H9 (cell line): ENCODE results near the gene GXYLT2. TPM values are rescaled to one million over a fixed set of nuclear protein-coding genes. Genes with fewer than 3 reads are reported as not detected.

Experiments used
- DNase-seq: peaks from one replicate; pipeline ENCODE4 v3.0.0-alpha.2; 2017
- H2AFZ ChIP-seq: one replicate; pipeline ENCODE4 v1.6.1; 2013; ENCODE audit warnings: mild to moderate bottlenecking, low read length, control low read depth, moderate library complexity
- H2AK5ac ChIP-seq: 2 replicates; pipeline ENCODE4 v1.6.1; 2013; ENCODE audit warnings: low read length, control low read depth, mixed read lengths; ENCODE audit not compliant: insufficient read length
- H2BK120ac ChIP-seq: one replicate; pipeline ENCODE4 v1.6.1; 2013; ENCODE audit warnings: low read depth, mild to moderate bottlenecking, low read length, control low read depth, inconsistent platforms; ENCODE audit not compliant: poor library complexity, severe bottlenecking
- H2BK12ac ChIP-seq: 2 replicates; pipeline ENCODE4 v1.6.1; 2013; ENCODE audit warnings: low read length, control low read depth, mixed read lengths, low read depth; ENCODE audit not compliant: insufficient read length
- H2BK15ac ChIP-seq: 2 replicates; pipeline ENCODE4 v1.6.1; 2013; ENCODE audit warnings: low read depth, low read length, control low read depth
- H2BK20ac ChIP-seq: one replicate; pipeline ENCODE4 v1.6.1; 2013; ENCODE audit warnings: low read depth, mild to moderate bottlenecking, low read length, control low read depth, inconsistent platforms; ENCODE audit not compliant: poor library complexity, severe bottlenecking
- H2BK5ac ChIP-seq: 2 replicates; pipeline ENCODE4 v1.6.1; 2013; ENCODE audit warnings: low read length, control low read depth, mixed read lengths; ENCODE audit not compliant: insufficient read length
- H3K14ac ChIP-seq: 2 replicates; pipeline ENCODE4 v1.6.1; 2013; ENCODE audit warnings: low read length, control low read depth; ENCODE audit not compliant: insufficient read depth
- H3K18ac ChIP-seq: 2 replicates; pipeline ENCODE4 v1.6.1; 2013; ENCODE audit warnings: low read depth, mild to moderate bottlenecking, mixed read lengths, low read length, control low read depth; ENCODE audit not compliant: insufficient read length
- H3K23ac ChIP-seq: 2 replicates; pipeline ENCODE4 v1.6.1; 2013; ENCODE audit warnings: low read length, control low read depth, mixed read lengths, low read depth; ENCODE audit not compliant: insufficient read length
- H3K23me2 ChIP-seq: 2 replicates; pipeline ENCODE4 v1.6.1; 2013; ENCODE audit warnings: low read depth, mild to moderate bottlenecking, mixed read lengths, low read length, control low read depth; ENCODE audit not compliant: insufficient read length, poor library complexity, severe bottlenecking
- H3K27ac ChIP-seq: 2 replicates; pipeline ENCODE4 v1.5.1; 2013; ENCODE audit warnings: low read length, control low read depth, mixed read lengths, low read depth; ENCODE audit not compliant: insufficient read length
- H3K27me3 ChIP-seq: 2 replicates; pipeline ENCODE4 v1.6.1; 2013; ENCODE audit warnings: low read length, control low read depth, inconsistent platforms; ENCODE audit not compliant: insufficient read depth
- H3K4ac ChIP-seq: 2 replicates; pipeline ENCODE4 v1.6.1; 2013; ENCODE audit warnings: low read depth, mild to moderate bottlenecking, control low read depth, inconsistent platforms, low read length, moderate library complexity
- H3K4me1 ChIP-seq: 2 replicates; pipeline ENCODE4 v1.6.1; 2013; ENCODE audit warnings: low read length, control low read depth, inconsistent platforms; ENCODE audit not compliant: insufficient read depth
- H3K4me2 ChIP-seq: 2 replicates; pipeline ENCODE4 v1.6.1; 2013; ENCODE audit warnings: low read length, control low read depth, mixed read lengths; ENCODE audit not compliant: insufficient read length, insufficient read depth
- H3K56ac ChIP-seq: 2 replicates; pipeline ENCODE4 v1.6.1; 2013; ENCODE audit warnings: low read depth, mild to moderate bottlenecking, mixed read lengths, low read length, control low read depth; ENCODE audit not compliant: insufficient read length
- H3K79me1 ChIP-seq: 2 replicates; pipeline ENCODE4 v1.6.1; 2013; ENCODE audit warnings: low read depth, mild to moderate bottlenecking, moderate library complexity, low read length, control low read depth, inconsistent platforms; ENCODE audit not compliant: insufficient read depth, poor library complexity, severe bottlenecking
- H3K79me2 ChIP-seq: 2 replicates; pipeline ENCODE4 v1.6.1; 2013; ENCODE audit warnings: low read length, control low read depth, inconsistent platforms; ENCODE audit not compliant: insufficient read depth
- H3K9ac ChIP-seq: 2 replicates; pipeline ENCODE4 v1.6.1; 2013; ENCODE audit warnings: low read length, control low read depth, mixed read lengths; ENCODE audit not compliant: insufficient read length; ENCODE audit errors: extremely low read depth
- H3K9me3 ChIP-seq: one replicate; pipeline ENCODE4 v1.6.1; 2013; ENCODE audit warnings: low read depth, low read length, inconsistent platforms; ENCODE audit not compliant: control insufficient read depth
- H3T11ph ChIP-seq: one replicate; pipeline ENCODE4 v1.6.1; 2013; ENCODE audit warnings: mild to moderate bottlenecking, low read length, control low read depth, inconsistent platforms
- H4K20me1 ChIP-seq: one replicate; pipeline ENCODE4 v1.6.1; 2013; ENCODE audit not compliant: control insufficient read depth, insufficient read length, insufficient read depth
- H4K5ac ChIP-seq: 2 replicates; pipeline ENCODE4 v1.6.1; 2013; ENCODE audit warnings: low read depth, mild to moderate bottlenecking, mixed read lengths, low read length, control low read depth; ENCODE audit not compliant: insufficient read length
- H4K8ac ChIP-seq: replicated peaks from 2 replicates; pipeline ENCODE4 v1.6.1; 2013; ENCODE audit warnings: low read length, control low read depth, mixed read lengths, low read depth; ENCODE audit not compliant: insufficient read length
- H4K91ac ChIP-seq: 2 replicates; pipeline ENCODE4 v1.6.1; 2013; ENCODE audit warnings: low read depth, mild to moderate bottlenecking, moderate library complexity, mixed read lengths, low read length, control low read depth; ENCODE audit not compliant: insufficient read length
- H3K27ac Mint-ChIP-seq, 3 experiments: 2 replicates in 2 of 3; 3 replicates in 1 of 3; pipeline ENCODE4 v1.8.0; 2020 to 2021; ENCODE audit warnings: mixed read lengths in 3 of 3, mild to moderate bottlenecking in 1 of 3, moderate library complexity in 1 of 3
- H3K27me3 Mint-ChIP-seq: 2 replicates; pipeline ENCODE4 v1.8.0; 2021; ENCODE audit warnings: low read depth, mild to moderate bottlenecking, moderate library complexity, mixed read lengths
- H3K36me3 Mint-ChIP-seq, 3 experiments: 2 replicates in 2 of 3; 3 replicates in 1 of 3; pipeline ENCODE4 v1.8.0; 2020 to 2021; ENCODE audit warnings: low read depth in 3 of 3, mixed read lengths in 3 of 3; ENCODE audit not compliant: insufficient read depth in 1 of 3
- H3K4me1 Mint-ChIP-seq, 2 experiments: 2 replicates each; pipeline ENCODE4 v1.8.0; 2020; ENCODE audit warnings: mixed read lengths in 2 of 2
- H3K4me3 Mint-ChIP-seq, 2 experiments: 2 replicates in 1 of 2; 3 replicates in 1 of 2; pipeline ENCODE4 v1.8.0; 2020 to 2021; ENCODE audit warnings: mild to moderate bottlenecking in 2 of 2, mixed read lengths in 2 of 2, moderate library complexity in 1 of 2
- H3K9me3 Mint-ChIP-seq, 2 experiments: 2 replicates in 1 of 2; 3 replicates in 1 of 2; pipeline ENCODE4 v1.8.0; 2020; ENCODE audit warnings: mild to moderate bottlenecking in 2 of 2, mixed read lengths in 2 of 2, moderate library complexity in 1 of 2
- WGBS: extraction: QIAGEN DNeasy Blood & Tissue Kit; methylation state at CpG from one replicate; pipeline ENCODE4 v1.1.7; 2013; ENCODE audit warnings: missing lambda C conversion rate, low lambda C conversion rate, mixed read lengths; ENCODE audit not compliant: insufficient read length; ENCODE audit errors: extremely low coverage; 5-methylcytosine and 5-hydroxymethylcytosine counted together
- total RNA-seq: library from RNA; stranded (reverse); gene quantifications from 2 replicates; pipeline ENCODE4 v1.2.1, GENCODE V29; 2021
- TF ChIP-seq, protein P1 (sequence below): fragments of 200-600 bp; sonication (generic); conservative IDR thresholded peaks from 3 replicates; pipeline ENCODE4 v1.8.0; 2021; ENCODE audit warnings: antibody characterized with exemption, mild to moderate bottlenecking

GXYLT2 gene
- total RNA-seq, 1 experiment from 2014 or later: 2.0 TPM

DNA sequence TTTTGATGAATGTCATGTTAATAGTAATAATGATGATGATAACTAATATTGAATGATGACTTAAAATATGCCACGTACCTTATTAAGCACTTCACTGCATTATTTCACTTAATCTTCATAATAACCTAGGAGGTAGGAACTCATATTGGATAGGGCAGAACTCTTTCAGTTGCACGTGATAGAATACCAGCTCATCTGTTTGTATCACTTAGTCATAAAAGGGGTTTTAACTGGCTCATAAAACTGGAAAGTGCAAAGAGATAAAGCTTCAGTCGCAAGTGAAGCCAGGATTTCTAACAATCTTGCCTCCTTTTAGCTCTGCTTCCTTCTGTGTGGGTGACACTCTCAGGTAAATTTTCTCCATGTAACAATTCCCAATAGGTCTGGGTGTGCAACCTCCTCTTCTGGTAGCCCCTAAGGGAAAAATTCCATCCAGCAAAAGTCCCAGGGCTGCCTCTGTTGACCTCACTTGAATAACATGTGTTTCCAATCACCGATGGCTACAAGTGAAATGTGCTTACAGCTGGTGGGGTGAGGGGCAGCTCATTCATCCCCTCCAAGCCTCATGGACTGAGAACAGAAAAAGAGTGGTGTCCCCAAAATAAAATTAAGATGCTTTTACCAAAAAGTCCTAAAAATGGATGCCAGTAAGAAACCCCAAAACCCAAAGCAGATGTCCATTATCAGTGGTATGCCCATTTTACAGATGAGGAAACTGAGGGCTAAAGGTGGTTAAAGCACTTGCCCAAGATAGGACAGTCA is 9.3 kb downstream of the GXYLT2 start:
- no peaks in the 10 kb centered on the region for H3K79me2 ChIP-seq
- no peak overlapping the region for H2BK5ac ChIP-seq
- no peak overlapping the region for H3K4ac ChIP-seq
- no peak overlapping the region for H3K23ac ChIP-seq
- no peak overlapping the region for H2BK120ac ChIP-seq
- no CpG with 5 or more reads among the region's 4 CpGs for WGBS
- TF ChIP-seq, protein P1, sequence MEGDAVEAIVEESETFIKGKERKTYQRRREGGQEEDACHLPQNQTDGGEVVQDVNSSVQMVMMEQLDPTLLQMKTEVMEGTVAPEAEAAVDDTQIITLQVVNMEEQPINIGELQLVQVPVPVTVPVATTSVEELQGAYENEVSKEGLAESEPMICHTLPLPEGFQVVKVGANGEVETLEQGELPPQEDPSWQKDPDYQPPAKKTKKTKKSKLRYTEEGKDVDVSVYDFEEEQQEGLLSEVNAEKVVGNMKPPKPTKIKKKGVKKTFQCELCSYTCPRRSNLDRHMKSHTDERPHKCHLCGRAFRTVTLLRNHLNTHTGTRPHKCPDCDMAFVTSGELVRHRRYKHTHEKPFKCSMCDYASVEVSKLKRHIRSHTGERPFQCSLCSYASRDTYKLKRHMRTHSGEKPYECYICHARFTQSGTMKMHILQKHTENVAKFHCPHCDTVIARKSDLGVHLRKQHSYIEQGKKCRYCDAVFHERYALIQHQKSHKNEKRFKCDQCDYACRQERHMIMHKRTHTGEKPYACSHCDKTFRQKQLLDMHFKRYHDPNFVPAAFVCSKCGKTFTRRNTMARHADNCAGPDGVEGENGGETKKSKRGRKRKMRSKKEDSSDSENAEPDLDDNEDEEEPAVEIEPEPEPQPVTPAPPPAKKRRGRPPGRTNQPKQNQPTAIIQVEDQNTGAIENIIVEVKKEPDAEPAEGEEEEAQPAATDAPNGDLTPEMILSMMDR: no peak
- Mint-ChIP-seq H3K4me1 (peaks cover 0 to 5% of the 10 kb centered on the region in 2 experiments; a peak in 3 of 4 replicates), H3K27me3 (peaks cover 15% of the 10 kb centered on the region), H3K9me3 (no peaks in the 10 kb centered on the region), H3K4me3 (no peak overlapping the region), H3K36me3 (no peaks in the 10 kb centered on the region), H3K27ac (no peak overlapping the region)
- no peak overlapping the region for H3K56ac ChIP-seq
- H4K20me1 ChIP-seq: no peaks in the 10 kb centered on the region
- no peaks in the 10 kb centered on the region for H3K27me3 ChIP-seq
- no peaks in the 10 kb centered on the region for H3K4me1 ChIP-seq
- no peaks in the 10 kb centered on the region for H3K23me2 ChIP-seq
- H4K5ac ChIP-seq: no peak overlapping the region
- H3K18ac ChIP-seq: no peak overlapping the region
- no peak overlapping the region for H2BK12ac ChIP-seq
- no peak overlapping the region for H4K8ac ChIP-seq
- H3K4me2 ChIP-seq: no peak overlapping the region
- no peaks in the 10 kb centered on the region for H3K79me1 ChIP-seq
- H2BK20ac ChIP-seq: no peak overlapping the region
- H3K14ac ChIP-seq: no peak overlapping the region
- DNase-seq: no peak
- H3K27ac ChIP-seq: no peak overlapping the region
- no peak overlapping the region for H2BK15ac ChIP-seq
- no peak overlapping the region for H3T11ph ChIP-seq
- H4K91ac ChIP-seq: no peak overlapping the region
- H3K9ac ChIP-seq: no peak overlapping the region
- H2AK5ac ChIP-seq: no peak overlapping the region
- H3K9me3 ChIP-seq: no peaks in the 10 kb centered on the region
- H2AFZ ChIP-seq: no peak overlapping the region
